ENCODE measurements around the gene MYO3B.

MYO3B gene, protein sequence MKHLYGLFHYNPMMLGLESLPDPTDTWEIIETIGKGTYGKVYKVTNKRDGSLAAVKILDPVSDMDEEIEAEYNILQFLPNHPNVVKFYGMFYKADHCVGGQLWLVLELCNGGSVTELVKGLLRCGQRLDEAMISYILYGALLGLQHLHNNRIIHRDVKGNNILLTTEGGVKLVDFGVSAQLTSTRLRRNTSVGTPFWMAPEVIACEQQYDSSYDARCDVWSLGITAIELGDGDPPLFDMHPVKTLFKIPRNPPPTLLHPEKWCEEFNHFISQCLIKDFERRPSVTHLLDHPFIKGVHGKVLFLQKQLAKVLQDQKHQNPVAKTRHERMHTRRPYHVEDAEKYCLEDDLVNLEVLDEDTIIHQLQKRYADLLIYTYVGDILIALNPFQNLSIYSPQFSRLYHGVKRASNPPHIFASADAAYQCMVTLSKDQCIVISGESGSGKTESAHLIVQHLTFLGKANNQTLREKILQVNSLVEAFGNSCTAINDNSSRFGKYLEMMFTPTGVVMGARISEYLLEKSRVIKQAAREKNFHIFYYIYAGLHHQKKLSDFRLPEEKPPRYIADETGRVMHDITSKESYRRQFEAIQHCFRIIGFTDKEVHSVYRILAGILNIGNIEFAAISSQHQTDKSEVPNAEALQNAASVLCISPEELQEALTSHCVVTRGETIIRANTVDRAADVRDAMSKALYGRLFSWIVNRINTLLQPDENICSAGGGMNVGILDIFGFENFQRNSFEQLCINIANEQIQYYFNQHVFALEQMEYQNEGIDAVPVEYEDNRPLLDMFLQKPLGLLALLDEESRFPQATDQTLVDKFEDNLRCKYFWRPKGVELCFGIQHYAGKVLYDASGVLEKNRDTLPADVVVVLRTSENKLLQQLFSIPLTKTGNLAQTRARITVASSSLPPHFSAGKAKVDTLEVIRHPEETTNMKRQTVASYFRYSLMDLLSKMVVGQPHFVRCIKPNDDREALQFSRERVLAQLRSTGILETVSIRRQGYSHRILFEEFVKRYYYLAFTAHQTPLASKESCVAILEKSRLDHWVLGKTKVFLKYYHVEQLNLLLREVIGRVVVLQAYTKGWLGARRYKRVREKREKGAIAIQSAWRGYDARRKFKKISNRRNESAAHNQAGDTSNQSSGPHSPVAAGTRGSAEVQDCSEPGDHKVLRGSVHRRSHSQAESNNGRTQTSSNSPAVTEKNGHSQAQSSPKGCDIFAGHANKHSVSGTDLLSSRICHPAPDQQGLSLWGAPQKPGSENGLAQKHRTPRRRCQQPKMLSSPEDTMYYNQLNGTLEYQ (N-terminal part only)

DNA sequence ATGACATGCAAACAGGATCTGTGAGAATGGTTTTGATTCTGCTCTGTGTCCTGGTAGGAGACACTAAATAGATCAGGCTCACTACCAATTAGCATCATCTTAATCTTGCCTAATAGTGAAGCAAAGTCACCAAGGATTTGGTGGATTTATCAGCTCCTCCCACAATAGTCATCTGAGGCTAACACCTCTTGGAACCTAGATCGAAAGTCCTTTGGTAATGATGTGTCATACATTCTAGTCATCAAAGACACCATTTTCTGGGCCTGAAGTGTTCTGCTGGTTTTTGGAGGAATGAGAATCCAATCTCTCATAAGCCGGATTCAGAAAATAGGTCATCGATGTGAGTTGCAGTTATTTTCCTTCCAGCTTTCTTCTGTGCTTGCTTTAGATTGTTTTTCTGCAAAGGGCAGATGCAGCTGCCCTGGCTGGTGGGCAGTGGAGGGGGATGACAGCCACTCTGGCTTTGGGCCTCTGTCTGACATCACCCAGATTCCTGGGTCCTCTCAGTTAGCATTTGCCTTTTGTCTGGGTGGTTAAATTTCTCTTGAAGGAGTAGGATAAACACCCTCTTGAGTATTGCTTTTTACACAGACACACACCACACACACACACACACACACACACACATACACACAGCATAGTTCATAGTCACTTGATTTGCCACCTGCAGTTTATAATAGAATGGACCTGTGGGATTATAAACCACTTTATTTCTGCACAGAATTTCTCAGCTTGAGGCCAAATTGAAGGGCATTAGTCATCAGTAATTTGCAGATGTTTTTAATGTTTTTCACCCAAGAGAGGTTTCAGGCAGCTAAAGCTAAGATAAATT, at the start of gene MYO3B:
TSS of gene MYO3B (plus strand) at position 198 of the 832 bp plus-strand sequence. CDS start at position 339, 141 bp downstream.
- DNase-seq: no peak

DNA sequence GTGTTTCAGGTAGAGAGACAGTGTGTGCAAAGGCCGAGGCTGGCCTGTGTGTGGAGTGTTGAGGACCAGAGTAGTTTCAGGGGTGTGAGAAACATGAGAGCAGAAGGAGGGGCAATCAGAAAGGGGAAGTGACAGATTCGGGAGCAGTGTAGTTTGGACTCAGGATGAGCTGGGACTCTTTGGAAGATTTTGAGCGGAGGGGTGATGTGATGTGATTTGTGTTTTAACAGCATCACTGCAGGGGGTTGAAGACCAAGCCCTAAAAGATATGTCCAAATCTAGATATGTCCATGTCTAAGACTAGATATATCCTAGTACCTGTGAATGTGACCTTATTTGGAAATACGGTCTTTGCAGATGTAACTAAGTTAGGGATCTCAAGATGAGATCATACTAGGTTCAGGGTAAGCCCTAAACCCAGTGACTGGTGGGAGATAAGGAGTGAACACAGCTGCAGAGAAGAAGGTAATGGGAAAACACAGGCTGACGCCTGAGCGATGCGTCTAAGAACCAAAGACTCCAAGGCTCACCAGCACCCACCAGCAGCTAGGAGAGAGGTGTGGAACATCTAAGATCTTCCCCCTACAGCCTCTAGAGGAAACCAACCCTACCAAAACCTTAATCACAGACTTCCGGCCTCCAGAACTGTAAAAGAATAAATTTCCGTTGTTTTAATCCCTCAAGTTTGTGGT, 38.5 kb upstream of the MYO3B start:
- no peak for DNase-seq

DNA sequence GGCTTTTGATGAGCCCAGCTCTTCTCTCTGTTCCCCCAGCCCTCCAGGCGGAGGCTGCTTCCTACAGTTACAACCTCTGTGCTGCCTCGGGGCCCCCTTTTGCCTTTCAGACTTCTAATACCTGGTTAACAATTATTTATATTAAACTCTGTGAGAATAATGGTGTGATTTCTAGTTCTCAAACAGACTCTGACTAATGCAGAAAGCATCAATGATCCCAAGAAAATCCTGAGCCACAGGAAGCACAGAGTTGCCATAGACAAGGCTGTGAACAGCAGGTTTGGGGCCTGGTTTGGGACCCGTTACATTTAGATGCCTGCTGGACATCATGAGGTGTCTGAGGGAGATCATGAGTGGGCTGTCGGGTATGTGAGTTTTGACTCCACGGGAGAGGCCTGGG, 37.4 kb upstream of the MYO3B start:
- no peak for DNase-seq

DNA sequence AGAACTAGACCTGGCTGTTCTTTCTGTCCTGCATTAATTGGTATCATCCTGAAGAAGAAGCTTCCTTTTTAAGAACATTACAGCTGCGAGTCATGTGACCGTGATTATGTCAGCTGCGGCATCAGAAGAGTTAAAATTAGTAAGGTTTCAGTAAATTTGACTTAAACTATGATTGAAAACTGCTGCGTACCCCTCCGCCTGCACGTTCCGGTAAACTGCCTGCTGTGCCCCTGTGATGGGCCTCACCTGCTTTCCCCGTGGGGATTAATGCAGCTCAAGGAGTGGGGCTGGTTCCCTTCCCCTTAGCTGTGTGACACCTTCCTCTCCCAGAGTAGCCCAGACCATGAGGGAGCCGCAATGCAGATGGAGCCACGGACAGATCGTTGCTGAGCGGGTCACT, 36.1 kb upstream of the MYO3B start:
- no peak for DNase-seq

DNA sequence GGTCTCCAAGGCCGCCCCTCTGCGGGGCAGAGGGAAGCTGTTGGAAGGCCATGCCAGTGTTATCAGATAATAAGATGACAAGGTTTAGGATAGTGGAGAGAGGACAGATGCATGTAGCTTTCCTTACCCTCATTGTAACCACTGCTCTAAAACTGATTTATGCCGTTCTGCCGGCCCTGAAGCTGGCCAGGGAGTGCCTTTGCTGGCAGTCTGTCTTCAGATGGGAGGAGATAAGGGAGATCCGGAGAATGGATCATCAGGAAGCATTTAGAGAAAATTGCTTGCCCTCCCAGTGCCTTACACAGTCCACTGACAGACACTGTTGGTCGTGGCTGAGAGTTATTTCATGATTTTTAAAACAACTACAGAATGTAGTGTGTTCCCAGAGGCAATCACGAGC, 35.4 kb upstream of the MYO3B start:
- DNase-seq: no peak

DNA sequence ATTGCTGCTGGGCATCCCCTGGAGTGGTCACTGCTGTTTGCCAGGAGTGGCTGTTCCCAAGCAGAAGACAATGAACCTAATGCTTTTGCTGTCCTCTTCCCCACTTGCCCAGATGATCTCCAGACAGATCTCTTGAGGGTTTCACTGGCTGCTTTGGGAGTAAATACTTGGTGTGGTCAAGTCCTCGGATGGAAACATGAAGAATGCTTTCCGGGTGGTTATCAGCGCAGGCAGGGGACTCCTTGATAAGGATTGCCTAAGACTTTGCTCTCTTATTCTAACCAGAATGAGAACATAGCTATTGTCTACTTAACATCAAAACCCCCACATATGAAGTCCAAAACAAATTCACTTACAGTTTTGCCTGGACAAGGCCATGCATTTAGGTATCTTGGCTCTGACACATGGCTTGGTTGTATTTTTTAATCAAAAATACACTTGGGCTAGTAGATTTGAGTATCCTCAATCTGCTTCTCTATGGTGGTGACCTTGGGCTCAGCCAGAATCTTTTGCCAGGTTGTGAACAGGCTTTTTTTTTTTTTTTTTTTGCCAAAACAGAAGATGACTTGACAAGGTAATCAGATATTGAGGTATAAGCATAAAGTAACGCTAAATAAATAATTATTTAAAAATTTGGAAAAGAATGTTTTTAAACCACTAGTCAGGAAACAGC, 34.8 kb upstream of the MYO3B start:
- no peak for DNase-seq

DNA sequence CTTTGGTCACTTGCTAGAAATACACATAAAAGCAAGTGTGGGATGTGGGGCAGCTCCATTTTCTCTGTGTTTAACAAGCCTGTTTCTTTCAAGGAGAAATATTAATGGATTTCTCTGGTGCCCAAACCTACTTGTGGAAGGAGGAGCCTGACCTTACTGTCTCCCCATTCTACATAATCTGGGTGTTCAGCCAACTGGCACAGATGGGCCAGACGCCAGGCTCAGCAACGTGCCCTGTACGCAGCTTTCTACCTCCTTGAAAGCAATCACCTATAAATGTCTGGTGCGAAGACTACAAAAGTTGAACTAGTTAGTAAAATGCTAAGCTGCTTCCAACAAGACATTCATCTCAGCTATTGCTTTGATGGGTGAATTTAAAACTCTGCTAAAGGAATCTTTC, 33.2 kb upstream of the MYO3B start:
- no peak for DNase-seq

DNA sequence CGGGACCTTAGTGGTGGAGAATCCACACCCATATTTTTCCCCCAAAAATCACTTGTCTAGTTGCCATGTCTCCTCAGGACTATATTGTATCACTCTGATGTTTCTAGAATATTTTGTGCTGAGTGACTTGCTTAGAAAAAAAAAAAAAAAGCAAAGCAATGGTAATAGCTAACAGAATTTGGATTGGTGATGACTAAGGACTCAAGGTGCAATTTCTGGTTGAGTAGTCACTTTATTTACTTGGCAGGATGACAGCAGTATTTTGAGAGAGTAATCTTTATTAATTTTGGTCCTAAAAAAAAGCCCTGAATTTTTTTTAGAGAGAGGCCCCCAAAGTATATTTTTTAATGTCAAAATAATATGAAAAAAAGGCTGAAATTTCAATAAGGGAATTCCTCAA, 32.8 kb upstream of the MYO3B start:
- DNase-seq: no peak

DNA sequence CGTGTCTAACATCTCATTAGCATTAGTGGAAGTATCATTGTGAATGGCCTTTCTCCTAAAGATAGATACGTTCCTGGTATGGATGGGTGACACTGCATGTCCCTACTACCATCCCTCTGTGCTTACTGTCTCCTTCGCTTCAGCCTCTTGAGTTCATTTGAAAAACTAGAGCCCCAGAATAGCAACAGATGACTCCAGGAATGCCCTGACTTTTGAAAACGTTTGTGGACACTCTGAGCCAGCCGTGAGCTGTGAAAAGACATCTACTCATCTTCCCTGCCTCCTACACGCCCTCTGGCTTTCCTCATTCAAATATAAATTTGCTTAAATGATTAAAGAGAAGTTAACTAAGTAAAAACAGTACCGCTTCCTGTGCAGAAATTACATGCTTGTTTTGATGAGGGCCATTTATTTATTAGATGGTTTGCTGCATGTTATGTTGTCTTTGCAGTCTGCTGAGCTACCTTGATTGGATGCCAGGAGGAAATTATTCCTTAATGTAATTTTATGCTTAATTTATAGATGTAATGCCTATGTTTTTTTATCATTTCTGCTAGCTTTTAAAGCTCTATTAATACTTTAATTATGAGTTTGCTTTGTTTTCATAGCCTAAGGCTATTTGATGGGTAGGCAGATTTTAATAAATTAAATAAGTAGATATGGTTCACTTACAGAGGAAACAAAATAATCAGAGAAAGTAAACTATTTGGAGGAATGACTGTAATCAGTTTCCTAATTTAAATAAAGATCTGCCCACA, 32.1 kb upstream of the MYO3B start:
- no peak for DNase-seq

DNA sequence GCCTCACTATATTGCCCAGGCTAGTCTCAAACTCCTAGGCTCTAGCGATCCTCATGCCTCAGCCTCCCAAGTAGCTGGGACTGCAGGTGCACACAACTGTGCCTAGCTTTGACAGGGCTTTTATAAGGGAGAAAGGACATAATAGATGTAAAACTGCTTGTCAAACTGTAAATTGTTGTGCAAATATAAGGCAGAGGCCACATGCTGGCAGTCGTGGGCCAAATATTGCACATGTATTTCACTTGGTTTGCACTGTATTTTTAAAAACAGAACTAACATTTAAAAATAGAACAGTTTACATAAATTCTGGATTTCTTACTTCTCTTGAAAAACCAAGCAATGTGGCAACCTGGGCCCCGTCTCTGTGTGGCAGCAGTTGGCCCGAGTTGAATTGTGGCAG, 31.2 kb upstream of the MYO3B start:
- no peak for DNase-seq

DNA sequence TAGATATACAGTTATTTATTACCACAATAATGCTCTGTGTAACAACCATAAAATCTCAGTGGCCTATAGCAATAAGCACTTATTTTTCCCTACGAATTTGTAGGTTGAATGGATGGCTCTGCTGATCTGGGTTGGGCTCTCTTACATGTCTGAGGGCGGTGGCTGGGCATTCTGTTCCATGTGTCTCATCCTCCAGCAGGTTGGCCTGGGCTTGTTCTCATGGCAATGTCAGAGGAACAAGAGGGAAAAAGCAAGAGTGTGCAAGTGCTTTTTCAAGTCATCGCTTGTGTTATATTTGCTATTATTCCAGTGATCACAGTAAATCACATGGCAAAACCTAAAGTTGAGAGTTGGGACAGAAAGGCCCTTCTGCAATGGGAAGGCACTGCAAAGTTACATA, 30.4 kb upstream of the MYO3B start:
- DNase-seq: no peak

DNA sequence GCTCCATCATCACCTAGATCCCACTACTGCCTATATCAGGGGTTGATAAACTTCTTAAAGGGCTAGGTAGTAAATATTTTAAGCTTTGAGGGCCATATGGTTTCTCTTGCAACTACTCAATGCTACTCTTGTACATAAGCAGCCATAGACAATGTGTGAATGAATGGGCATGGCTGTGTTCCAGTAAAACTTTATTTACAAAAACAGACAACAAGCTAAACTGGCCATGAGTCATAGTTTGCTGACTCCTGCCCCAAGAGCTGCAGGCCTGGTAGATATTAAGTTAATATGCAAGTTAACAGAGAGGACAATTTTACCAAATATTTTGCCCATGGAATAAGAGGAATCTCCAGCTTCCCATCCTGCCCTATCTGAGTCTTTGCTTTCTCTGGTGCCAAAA, 29.8 kb upstream of the MYO3B start:
- no peak for DNase-seq

DNA sequence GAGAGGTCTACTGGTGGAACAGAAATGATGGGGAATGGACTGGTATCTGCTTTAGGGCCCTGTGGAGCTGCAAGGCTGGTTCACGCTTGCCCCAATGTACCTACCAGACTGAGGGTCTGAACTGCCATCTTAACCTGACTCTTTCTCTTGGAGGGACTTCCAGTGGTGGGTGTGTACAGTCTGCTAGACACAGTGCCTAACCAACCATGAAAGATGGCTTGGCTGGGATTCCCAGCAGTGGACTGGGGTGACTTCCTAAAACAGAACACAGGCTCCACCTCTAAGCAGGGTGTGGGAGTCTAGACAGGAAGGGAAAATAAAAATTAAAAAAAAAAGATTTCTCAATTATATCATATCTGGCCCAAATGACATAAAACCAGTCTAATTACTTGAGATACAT, 25.5 kb upstream of the MYO3B start:
- no peak for DNase-seq

DNA sequence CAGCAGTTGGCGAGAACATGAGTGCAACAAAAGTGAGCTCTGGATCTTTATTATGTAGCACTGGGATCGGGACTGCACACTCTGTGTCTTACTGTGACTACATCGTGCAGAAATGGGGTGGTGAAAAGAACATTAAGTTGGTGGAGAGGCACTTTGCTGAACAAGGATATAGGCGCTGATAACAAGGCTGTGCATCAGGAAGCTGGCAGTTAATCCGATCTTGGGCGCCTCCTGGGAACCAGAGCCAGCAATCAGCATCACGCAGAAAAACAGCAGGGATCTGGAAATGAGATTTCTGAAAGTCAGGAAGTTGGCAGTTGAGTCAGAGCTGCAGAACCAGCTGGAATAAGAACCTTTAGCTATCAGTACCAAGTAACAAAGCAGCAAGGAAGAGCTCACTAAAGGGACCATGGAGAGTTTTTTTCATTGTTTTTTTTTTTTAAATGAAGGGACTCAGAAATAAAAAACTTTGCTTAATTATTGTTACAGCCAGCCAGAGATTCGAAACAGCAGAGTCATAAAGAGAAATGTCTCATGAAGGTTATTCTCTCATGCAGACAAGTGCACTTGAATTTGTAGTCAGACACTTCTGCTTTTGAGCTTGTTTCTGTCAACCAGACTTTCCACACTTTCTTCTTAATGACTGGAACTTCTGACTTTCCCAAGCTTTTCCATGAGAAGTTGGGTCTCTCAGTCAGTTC, 22.8 kb upstream of the MYO3B start:
- DNase-seq: no peak

DNA sequence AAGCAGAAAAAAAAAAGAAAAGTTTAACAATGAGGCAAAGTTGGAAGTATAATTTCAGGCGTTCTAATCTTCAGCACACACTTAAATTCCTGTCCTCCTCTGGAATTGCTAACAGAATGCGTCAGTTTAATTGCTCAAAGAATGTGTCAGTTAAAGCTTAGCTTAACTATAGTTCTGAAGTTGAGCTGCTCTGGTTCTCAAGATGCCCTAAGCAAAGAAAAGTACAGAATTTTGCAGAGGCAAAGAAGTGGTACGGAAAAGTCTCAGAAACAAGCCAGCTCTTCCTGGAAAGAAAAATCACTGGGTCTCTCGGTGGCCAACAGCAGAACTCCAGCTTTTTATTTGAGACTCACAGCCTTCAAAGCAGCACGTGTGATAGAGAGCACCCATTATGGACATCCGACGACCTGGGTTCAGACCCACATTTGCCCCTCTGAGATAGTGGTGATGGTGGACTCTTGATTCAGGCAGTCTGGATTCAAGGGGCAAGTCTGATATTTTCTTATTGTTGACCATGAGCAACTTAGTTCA, 22.2 kb upstream of the MYO3B start:
- DNase-seq: no peak

DNA sequence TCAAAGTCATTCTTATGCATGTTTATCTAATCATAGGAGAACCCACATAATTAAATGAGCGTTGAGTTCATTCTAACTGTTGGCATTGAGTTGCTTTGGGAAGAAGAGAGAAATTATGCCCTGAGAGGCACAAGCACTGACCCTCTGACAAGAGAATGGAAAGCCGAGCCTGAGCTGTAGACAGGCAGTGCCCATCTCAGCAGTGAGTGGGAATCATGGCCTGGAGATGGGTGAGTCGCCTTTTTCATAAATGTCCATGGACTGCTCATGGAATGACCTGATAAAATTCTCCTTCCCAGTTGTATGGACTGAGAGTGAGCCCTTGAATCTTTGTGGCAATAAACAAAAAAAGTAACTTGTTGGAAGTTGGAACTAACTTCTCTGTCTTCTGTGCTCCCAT, 21.4 kb upstream of the MYO3B start:
- DNase-seq: no peak

DNA sequence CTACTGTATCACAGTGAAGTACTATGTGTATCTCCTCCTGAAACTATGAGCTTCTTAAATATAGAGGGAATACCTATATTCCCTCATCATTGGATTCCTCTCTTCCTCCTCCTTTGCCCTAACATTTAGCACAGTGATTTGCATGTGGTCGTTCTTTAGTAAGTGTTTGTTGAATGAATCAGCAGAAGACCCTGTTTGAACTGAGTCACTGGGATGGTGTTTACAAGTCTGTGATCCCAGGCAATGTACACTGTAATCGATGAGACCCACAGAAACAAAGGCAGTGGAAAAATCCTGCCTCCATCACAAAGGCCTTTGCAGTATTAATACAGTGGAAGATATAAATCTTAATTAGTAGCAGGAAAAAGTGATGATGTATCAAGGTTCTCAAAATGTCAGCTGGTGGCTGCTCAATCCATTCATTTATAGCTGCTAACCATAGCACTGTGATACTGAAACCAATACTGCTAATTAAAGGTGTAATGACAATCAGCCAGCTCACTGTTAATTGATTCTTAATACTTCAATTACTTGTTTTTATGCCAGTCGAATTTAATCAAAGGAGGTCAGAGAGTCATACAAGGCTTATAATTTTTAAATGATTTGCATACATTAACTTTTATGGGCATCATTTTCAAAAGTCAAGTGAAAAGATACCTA, 20.8 kb upstream of the MYO3B start:
- DNase-seq: no peak

DNA sequence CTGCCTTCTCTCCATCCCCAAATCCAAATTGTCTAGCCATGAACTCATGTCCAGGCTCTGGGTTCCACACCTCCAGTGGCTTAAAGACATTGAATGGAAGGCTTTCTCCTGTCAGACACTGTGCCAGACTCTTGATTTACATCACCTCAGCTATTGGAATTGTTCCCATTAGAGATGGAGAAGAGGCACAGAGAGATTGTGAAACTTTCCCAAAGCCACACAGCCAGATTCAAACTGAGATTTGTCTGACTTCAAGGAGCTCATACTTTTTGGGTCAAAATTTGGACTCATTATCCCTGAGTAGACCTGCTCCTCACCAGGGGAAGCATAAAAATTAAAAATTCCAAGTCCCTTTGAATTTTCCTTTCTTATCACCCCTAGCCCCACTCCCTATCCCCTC, 18.9 kb upstream of the MYO3B start:
- DNase-seq: no peak

Data from GOT3 (cell line).